Measurements from ENCODE around the gene MS4A5.
"Not testable (repeated sequence)": the region's sequence is repeated elsewhere in the genome, so short reads cannot be mapped to it uniquely, and the experiment has no call there.

The MS4A5 gene

GRCh38 chr11:60429272-60429671 lies at the start of gene MS4A5:
MS4A5 (plus strand) TSS chr11:60429572; CDS start chr11:60429675, 103 bp downstream.
- DNase-seq, result no peak

- no peak for DNase-seq
Observed at GRCh38 chr11:60389279-60389910, 40.0 kb upstream of the MS4A5 start.

- no peak for DNase-seq
Observed at GRCh38 chr11:60390419-60390818, 39.0 kb upstream of the MS4A5 start.

GRCh38 chr11:60392361-60392760 lies 37.0 kb upstream of the MS4A5 start:
- no peak for DNase-seq

- no peak for DNase-seq
Observed at GRCh38 chr11:60393016-60393415, 36.4 kb upstream of the MS4A5 start.

GRCh38 chr11:60394666-60395380 lies 34.5 kb upstream of the MS4A5 start:
- no peak for DNase-seq

GRCh38 chr11:60396382-60396781 lies 33.0 kb upstream of the MS4A5 start, which contains the start of gene MS4A14:
MS4A14 (plus strand) TSS chr11:60396459; CDS start chr11:60396579, 120 bp downstream.
- no peak for DNase-seq

GRCh38 chr11:60396799-60397198 lies 32.6 kb upstream of the MS4A5 start:
- no peak for DNase-seq

- no peak for DNase-seq
Observed at GRCh38 chr11:60420015-60420414, 9.4 kb upstream of the MS4A5 start.

GRCh38 chr11:60422609-60423008 lies 6.8 kb upstream of the MS4A5 start:
- no peak for DNase-seq

- DNase-seq, result no peak
Observed at GRCh38 chr11:60428517-60428916, 855 bp upstream of the MS4A5 start.

GRCh38 chr11:60431251-60431650 lies 1.9 kb downstream of the MS4A5 start:
- DNase-seq, result no peak

- DNase-seq, result no peak
Observed at GRCh38 chr11:60433401-60433800, 4.0 kb downstream of the MS4A5 start.

GRCh38 chr11:60447070-60447469 lies 17.7 kb downstream of the MS4A5 start:
- no peak for DNase-seq

- DNase-seq, result no peak
Observed at GRCh38 chr11:60447846-60448245, 18.5 kb downstream of the MS4A5 start.

GRCh38 chr11:60451185-60451584 lies 21.8 kb downstream of the MS4A5 start:
- not testable (repeated sequence) for DNase-seq

- DNase-seq, result no peak
Observed at GRCh38 chr11:60454212-60454611, 24.8 kb downstream of the MS4A5 start.

GRCh38 chr11:60455531-60456042 lies 26.2 kb downstream of the MS4A5 start, which contains the start of gene MS4A1:
MS4A1 (plus strand) TSS chr11:60455847; CDS start chr11:60462375, 6,528 bp downstream.
- DNase-seq, result no peak

GRCh38 chr11:60457576-60457975 lies 28.2 kb downstream of the MS4A5 start:
- no peak for DNase-seq

GRCh38 chr11:60459345-60459744 lies 30.0 kb downstream of the MS4A5 start:
- DNase-seq, result no peak

GRCh38 chr11:60468829-60469228 lies 39.5 kb downstream of the MS4A5 start:
- no peak for DNase-seq

- no peak for DNase-seq
Observed at GRCh38 chr11:60469723-60470122, 40.4 kb downstream of the MS4A5 start.

- no peak for DNase-seq
Observed at GRCh38 chr11:60477035-60477445, 47.7 kb downstream of the MS4A5 start.

- DNase-seq, result no peak
Observed at GRCh38 chr11:60482361-60482760, 53.0 kb downstream of the MS4A5 start.

Measured in stimulated activated CD4-positive, alpha-beta T cell treated with anti-CD3 and anti-CD28 coated beads, Interleukin-4, amount 100 ng/mL, for 4 hours (primary cell).